Activated CD4-positive, alpha-beta T cell treated with anti-CD3 and anti-CD28 coated beads for 36 hours (primary cell): Measurements from ENCODE around the gene FABP7. TPM values are rescaled to one million over a fixed set of nuclear protein-coding genes. Genes with fewer than 3 reads are reported as not detected.

Experiments used
- ATAC-seq: fragments of 200-7000 bp; cut with Tn5 transposase; one replicate; pipeline ENCODE4 v1.10.0; 2021; ENCODE audit warnings: mild to moderate bottlenecking, moderate library complexity
- CTCF ChIA-PET: fragments of 350-600 bp; sonication (Branson Sonifier 250); formaldehyde crosslinking; loops from one replicate; lab custom pipeline; 2021; ENCODE audit warnings: antibody characterized with exemption; lab: Charles Lee
- POLR2A ChIA-PET: fragments of 350-600 bp; sonication (Branson Sonifier 250); formaldehyde crosslinking; loops from one replicate; lab custom pipeline; 2021; ENCODE audit warnings: antibody characterized with exemption, inconsistent platforms; lab: Charles Lee
- DNase-seq: peaks from one replicate; pipeline ENCODE4 v3.0.0-alpha.2; 2020
- H3K27ac Mint-ChIP-seq: one replicate; pipeline ENCODE4 v1.8.0; 2021; ENCODE audit warnings: mixed read lengths
- H3K27me3 Mint-ChIP-seq: one replicate; pipeline ENCODE4 v1.8.0; 2021; ENCODE audit warnings: mixed read lengths
- H3K36me3 Mint-ChIP-seq: one replicate; pipeline ENCODE4 v1.8.0; 2021; ENCODE audit warnings: low read depth, mixed read lengths
- H3K4me1 Mint-ChIP-seq: one replicate; pipeline ENCODE4 v1.8.0; 2021; ENCODE audit warnings: mixed read lengths
- H3K4me3 Mint-ChIP-seq: one replicate; pipeline ENCODE4 v1.8.0; 2021; ENCODE audit warnings: mild to moderate bottlenecking, moderate library complexity, mixed read lengths
- H3K9me3 Mint-ChIP-seq: one replicate; pipeline ENCODE4 v1.8.0; 2021; ENCODE audit warnings: low read depth, mixed read lengths
- intact Hi-C, 2 experiments: fragments of 100-400 bp; cut with DNase I in 1 of 2; cut with micrococcal nuclease in 1 of 2; formaldehyde crosslinking; loops; one replicate each; pipeline versions ENCODE4 v1.14.2 to v1.15.1; 2022 to 2024; cut with DNase I, micrococcal nuclease
- total RNA-seq, 2 experiments: library from RNA; stranded (reverse); gene quantifications; one replicate each; pipeline ENCODE4 v1.2.3, GENCODE V29; 2021

Gene FABP7
- total RNA-seq, 2 experiments from 2014 or later, result not detected

GRCh38 chr6:122798099-122798641 is 18.7 kb downstream of the FABP7 start:
- intact Hi-C loops, result no loop called here
- ChIA-PET CTCF (interaction anchor here (0.6 to 1.4 kb wide), 5 partner anchors 14 to 404 kb away, joined by 3 to 4 read pairs (median 3); no protein-coding TSS in a partner anchor), POLR2A (no interaction called here)
- Mint-ChIP-seq H3K27me3 (peaks cover 4% of the 10 kb centered on the region), H3K27ac (no peak overlapping the region), H3K4me3 (no peak overlapping the region), H3K4me1 (no peaks in the 10 kb centered on the region), H3K9me3 (no peaks in the 10 kb centered on the region), H3K36me3 (no peaks in the 10 kb centered on the region)
- ATAC-seq (peak; percentile 86), DNase-seq (peak; percentile 21)

DNA sequence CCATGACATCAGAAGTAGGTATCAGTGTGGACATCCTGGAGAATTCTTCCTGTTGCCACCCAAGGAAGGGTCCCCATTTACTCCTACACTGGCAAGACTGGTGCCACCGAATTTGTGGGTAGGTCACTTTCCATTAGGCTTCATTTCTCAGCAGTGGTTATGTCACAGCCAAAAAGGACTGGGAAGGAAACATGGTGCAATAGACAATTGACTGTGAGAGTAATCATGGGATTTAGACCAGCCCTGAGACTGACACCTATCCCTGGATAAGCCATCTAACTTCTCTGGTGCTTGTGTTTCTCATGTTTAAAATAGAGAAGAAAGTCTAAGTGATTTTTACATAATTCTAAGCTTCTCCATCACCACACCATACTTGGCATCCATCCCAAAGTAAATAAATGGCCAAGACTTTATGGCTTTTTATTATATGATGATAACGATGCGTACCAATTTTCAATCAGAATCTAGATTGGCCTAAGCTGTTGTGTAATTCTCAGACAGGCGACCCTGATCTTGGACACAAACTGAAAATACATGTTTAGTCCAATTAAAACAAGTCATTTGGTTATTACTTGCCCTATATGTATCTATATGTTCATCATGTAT is 19.7 kb downstream of the FABP7 start:
- H3K4me1 Mint-ChIP-seq, result no peaks in the 10 kb centered on the region
- no peaks in the 10 kb centered on the region for H3K9me3 Mint-ChIP-seq
- DNase-seq (no peak), ATAC-seq (no peak)
- no peak overlapping the region for H3K27ac Mint-ChIP-seq
- peaks cover 3% of the 10 kb centered on the region for H3K27me3 Mint-ChIP-seq
- ChIA-PET POLR2A (no interaction called here), CTCF (no interaction called here)
- no peaks in the 10 kb centered on the region for H3K36me3 Mint-ChIP-seq
- no peak overlapping the region for H3K4me3 Mint-ChIP-seq
- intact Hi-C loops, result no loop called here

- peaks cover 3% of the 10 kb centered on the region for H3K27me3 Mint-ChIP-seq
These were observed 20.6 kb downstream of the FABP7 start for GRCh38 chr6:122799916-122800686.

GRCh38 chr6:122800906-122801305 is 21.4 kb downstream of the FABP7 start:
- no peak overlapping the region for H3K27ac Mint-ChIP-seq
- H3K9me3 Mint-ChIP-seq, result no peaks in the 10 kb centered on the region
- no peaks in the 10 kb centered on the region for H3K4me1 Mint-ChIP-seq
- peaks cover 3% of the 10 kb centered on the region for H3K27me3 Mint-ChIP-seq
- no peak for DNase-seq
- H3K36me3 Mint-ChIP-seq, result no peaks in the 10 kb centered on the region
- intact Hi-C loops, result no loop called here
- no peak overlapping the region for H3K4me3 Mint-ChIP-seq
- POLR2A ChIA-PET, result no interaction called here
- ATAC-seq, result no peak
- CTCF ChIA-PET, result interaction anchor here (1.6 kb wide), 1 partner anchor 38 kb away, joined by 4 read pairs; no protein-coding TSS in a partner anchor

More at GRCh38 chr6:122799916-122800686, 20.6 kb downstream of the FABP7 start:
- ChIA-PET POLR2A (no interaction called here), CTCF (no interaction called here)
- Mint-ChIP-seq H3K4me3 (no peak overlapping the region), H3K4me1 (no peaks in the 10 kb centered on the region), H3K36me3 (no peaks in the 10 kb centered on the region), H3K9me3 (no peaks in the 10 kb centered on the region), H3K27ac (no peak overlapping the region)
- no peak for DNase-seq
- intact Hi-C loops, result no loop called here
- ATAC-seq, result no peak

DNA sequence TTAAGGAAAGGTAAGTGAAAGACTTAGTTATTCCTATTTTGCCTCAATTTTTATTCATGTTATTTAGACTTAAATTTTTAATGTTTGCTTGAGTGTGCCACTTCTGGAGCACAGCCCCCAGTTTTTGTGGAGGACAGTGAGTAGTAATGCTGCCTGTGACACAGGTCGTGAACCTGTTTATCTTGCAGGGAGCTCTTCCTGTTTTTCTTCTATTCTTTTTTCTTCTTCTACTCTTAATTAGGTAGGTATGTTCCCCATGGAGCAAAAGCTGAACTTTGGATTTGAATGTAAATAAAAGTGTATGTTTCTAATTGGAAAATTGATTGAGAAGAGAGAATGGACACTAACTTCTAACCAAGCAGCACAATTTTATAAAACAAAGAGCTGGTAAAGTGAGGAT is 21.9 kb downstream of the FABP7 start:
- Mint-ChIP-seq H3K36me3 (no peaks in the 10 kb centered on the region), H3K27me3 (peaks cover 3% of the 10 kb centered on the region), H3K9me3 (no peaks in the 10 kb centered on the region), H3K4me3 (no peak overlapping the region), H3K27ac (no peak overlapping the region), H3K4me1 (no peaks in the 10 kb centered on the region)
- no peak for ATAC-seq
- no peak for DNase-seq
- ChIA-PET POLR2A (no interaction called here), CTCF (interaction anchor here (1.6 kb wide), 1 partner anchor 38 kb away, joined by 4 read pairs; no protein-coding TSS in a partner anchor)
- intact Hi-C loops, result no loop called here

GRCh38 chr6:122803171-122803661 is 23.7 kb downstream of the FABP7 start:
- intact Hi-C loops, result no loop called here
- no peaks in the 10 kb centered on the region for H3K4me1 Mint-ChIP-seq
- no peak for DNase-seq
- POLR2A ChIA-PET, result no interaction called here
- ATAC-seq, result no peak
- no peak overlapping the region for H3K27ac Mint-ChIP-seq
- no peaks in the 10 kb centered on the region for H3K9me3 Mint-ChIP-seq
- no peak overlapping the region for H3K4me3 Mint-ChIP-seq
- CTCF ChIA-PET, result interaction anchor here (0.8 to 1.2 kb wide), 2 partner anchors 10 to 12 kb away, joined by 4 read pairs; no protein-coding TSS in a partner anchor
- H3K36me3 Mint-ChIP-seq, result no peaks in the 10 kb centered on the region
- H3K27me3 Mint-ChIP-seq, result peaks cover 3% of the 10 kb centered on the region

DNA sequence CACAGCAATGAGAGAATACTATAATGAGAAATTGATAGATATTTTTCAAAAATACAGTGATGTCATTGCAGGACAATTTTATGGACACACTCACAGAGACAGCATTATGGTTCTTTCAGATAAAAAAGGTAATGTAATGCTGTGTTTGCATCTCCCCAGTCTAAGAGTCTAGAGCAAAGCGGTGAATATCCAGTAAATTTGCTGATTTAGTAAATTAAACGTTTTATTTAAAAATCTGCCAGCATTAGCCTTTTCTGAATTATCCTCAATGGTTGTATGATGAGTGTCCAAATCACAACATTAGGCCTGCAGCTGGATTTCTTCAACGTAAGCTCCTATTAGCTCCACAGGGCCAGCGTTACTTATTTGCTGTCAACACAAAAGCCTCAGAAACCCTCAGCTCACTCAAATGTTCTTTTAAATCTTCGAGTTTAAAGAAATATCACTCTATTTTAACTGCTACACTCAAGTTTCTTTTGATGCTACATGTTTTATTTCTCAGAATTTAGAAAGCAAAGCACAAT is 25.5 kb downstream of the FABP7 start:
- CTCF ChIA-PET, result no interaction called here
- H3K4me1 Mint-ChIP-seq, result no peaks in the 10 kb centered on the region
- no peaks in the 10 kb centered on the region for H3K9me3 Mint-ChIP-seq
- H3K4me3 Mint-ChIP-seq, result no peak overlapping the region
- H3K27me3 Mint-ChIP-seq, result peaks cover 3% of the 10 kb centered on the region
- H3K36me3 Mint-ChIP-seq, result no peaks in the 10 kb centered on the region
- intact Hi-C loops, result no loop called here
- ATAC-seq (no peak), DNase-seq (no peak)
- no peak overlapping the region for H3K27ac Mint-ChIP-seq
- POLR2A ChIA-PET, result no interaction called here

GRCh38 chr6:122806291-122806690 is 26.8 kb downstream of the FABP7 start:
- ATAC-seq, result no peak
- no peak for DNase-seq
- Mint-ChIP-seq H3K27ac (no peak overlapping the region), H3K4me1 (no peaks in the 10 kb centered on the region), H3K27me3 (no peaks in the 10 kb centered on the region), H3K36me3 (no peaks in the 10 kb centered on the region), H3K4me3 (no peak overlapping the region), H3K9me3 (no peaks in the 10 kb centered on the region)
- POLR2A ChIA-PET, result interaction anchor here (0.6 kb wide), 1 partner anchor 34 kb away, joined by 4 read pairs; no protein-coding TSS in a partner anchor
- CTCF ChIA-PET, result interaction anchor here (0.8 to 0.9 kb wide), 2 partner anchors 9 to 32 kb away, joined by 3 read pairs; no protein-coding TSS in a partner anchor
- intact Hi-C loops, result no loop called here

GRCh38 chr6:122808121-122808885 is 28.8 kb downstream of the FABP7 start:
- Mint-ChIP-seq H3K27ac (no peak overlapping the region), H3K4me3 (no peak overlapping the region), H3K36me3 (no peaks in the 10 kb centered on the region), H3K27me3 (no peaks in the 10 kb centered on the region), H3K4me1 (no peaks in the 10 kb centered on the region), H3K9me3 (no peaks in the 10 kb centered on the region)
- intact Hi-C loops, result no loop called here
- no peak for ATAC-seq
- CTCF ChIA-PET, result no interaction called here
- POLR2A ChIA-PET, result no interaction called here
- DNase-seq, result no peak

DNA sequence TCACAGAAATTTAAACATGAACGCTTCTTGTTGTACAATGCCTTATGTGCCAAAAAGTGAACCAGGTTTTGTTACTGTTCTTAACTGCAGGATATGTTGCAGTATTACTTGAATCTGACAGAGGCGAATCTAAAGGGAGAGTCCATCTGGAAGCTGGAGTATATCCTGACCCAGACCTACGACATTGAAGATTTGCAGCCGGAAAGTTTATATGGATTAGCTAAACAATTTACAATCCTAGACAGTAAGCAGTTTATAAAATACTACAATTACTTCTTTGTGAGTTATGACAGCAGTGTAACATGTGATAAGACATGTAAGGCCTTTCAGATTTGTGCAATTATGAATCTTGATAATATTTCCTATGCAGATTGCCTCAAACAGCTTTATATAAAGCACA is 29.5 kb downstream of the FABP7 start:
- ChIA-PET POLR2A (no interaction called here), CTCF (no interaction called here)
- no peak overlapping the region for H3K27ac Mint-ChIP-seq
- DNase-seq (no peak), ATAC-seq (no peak)
- no peaks in the 10 kb centered on the region for H3K27me3 Mint-ChIP-seq
- H3K36me3 Mint-ChIP-seq, result no peaks in the 10 kb centered on the region
- H3K9me3 Mint-ChIP-seq, result no peaks in the 10 kb centered on the region
- intact Hi-C loops, result no loop called here
- no peaks in the 10 kb centered on the region for H3K4me1 Mint-ChIP-seq
- no peak overlapping the region for H3K4me3 Mint-ChIP-seq

- Mint-ChIP-seq H3K4me3 (no peak overlapping the region), H3K36me3 (no peaks in the 10 kb centered on the region), H3K27ac (no peak overlapping the region), H3K4me1 (no peaks in the 10 kb centered on the region), H3K27me3 (no peaks in the 10 kb centered on the region), H3K9me3 (no peaks in the 10 kb centered on the region)
- ATAC-seq (no peak), DNase-seq (no peak)
- intact Hi-C loops, result no loop called here
- POLR2A ChIA-PET, result no interaction called here
- CTCF ChIA-PET, result interaction anchor here (0.5 kb wide), 1 partner anchor 31 kb away, joined by 4 read pairs; no protein-coding TSS in a partner anchor
These were observed 30.2 kb downstream of the FABP7 start for GRCh38 chr6:122809691-122810090.
